Measurements from ENCODE around the gene KRT81. TPM values are rescaled to one million over a fixed set of nuclear protein-coding genes. Genes with fewer than 3 reads are reported as not detected.
"Not testable (repeated sequence)": the region's sequence is repeated elsewhere in the genome, so short reads cannot be mapped to it uniquely, and the experiment has no call there.

KRT81 gene
- total RNA-seq, 2 donors from 2014 or later = not detected

DNA sequence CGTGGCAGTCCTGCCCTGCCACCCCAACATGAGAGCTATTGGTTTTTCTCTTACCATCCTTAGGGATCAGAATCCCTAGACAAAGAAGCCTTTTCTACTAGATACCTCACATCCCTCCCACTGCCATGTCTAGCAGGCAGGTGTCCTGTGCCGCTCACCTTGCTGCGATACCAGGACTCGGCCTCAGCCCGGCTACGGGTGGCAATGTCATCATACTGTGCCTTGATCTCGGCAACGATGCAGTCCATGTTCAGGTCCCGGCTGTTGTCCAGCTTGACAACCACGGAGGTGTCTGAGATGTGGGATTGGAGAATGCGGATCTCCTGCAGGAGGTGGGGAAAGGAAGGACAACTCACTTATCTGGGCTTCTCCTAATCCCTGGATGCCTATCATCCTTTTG lies 25.4 kb upstream of the KRT81 start:
- no peaks in the 10 kb centered on the region for H3K9me3 ChIP-seq (ENCODE audit: control insufficient read depth, low read length)
- 74 to 100% methylated on average over 1 to 11 of the region's 11 CpGs for WGBS, 2 experiments (ENCODE audit: insufficient coverage in 1 of 2, insufficient read length in 1 of 2)
- Mint-ChIP-seq H3K4me1 (no peaks in the 10 kb centered on the region), H3K27me3 (ENCODE audit: insufficient read depth) (peaks cover 24% of the 10 kb centered on the region), H3K9me3 (no peaks in the 10 kb centered on the region), H3K36me3 (ENCODE audit: low read depth) (no peaks in the 10 kb centered on the region), H3K4me3 (no peak overlapping the region), H3K27ac (no peak overlapping the region)
- TF ChIP-seq, protein P1, sequence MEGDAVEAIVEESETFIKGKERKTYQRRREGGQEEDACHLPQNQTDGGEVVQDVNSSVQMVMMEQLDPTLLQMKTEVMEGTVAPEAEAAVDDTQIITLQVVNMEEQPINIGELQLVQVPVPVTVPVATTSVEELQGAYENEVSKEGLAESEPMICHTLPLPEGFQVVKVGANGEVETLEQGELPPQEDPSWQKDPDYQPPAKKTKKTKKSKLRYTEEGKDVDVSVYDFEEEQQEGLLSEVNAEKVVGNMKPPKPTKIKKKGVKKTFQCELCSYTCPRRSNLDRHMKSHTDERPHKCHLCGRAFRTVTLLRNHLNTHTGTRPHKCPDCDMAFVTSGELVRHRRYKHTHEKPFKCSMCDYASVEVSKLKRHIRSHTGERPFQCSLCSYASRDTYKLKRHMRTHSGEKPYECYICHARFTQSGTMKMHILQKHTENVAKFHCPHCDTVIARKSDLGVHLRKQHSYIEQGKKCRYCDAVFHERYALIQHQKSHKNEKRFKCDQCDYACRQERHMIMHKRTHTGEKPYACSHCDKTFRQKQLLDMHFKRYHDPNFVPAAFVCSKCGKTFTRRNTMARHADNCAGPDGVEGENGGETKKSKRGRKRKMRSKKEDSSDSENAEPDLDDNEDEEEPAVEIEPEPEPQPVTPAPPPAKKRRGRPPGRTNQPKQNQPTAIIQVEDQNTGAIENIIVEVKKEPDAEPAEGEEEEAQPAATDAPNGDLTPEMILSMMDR (conservative IDR thresholded peaks at IDR 0.05) = no peak
- H3K27me3 ChIP-seq (ENCODE audit: control insufficient read depth, insufficient read depth, low read length, poor library complexity, severe bottlenecking) = peaks cover 23% of the 10 kb centered on the region
- DNase-seq = peak; percentile 24
- no peaks in the 10 kb centered on the region for H3K36me3 ChIP-seq (ENCODE audit: control insufficient read depth, insufficient read depth, low read length)
- no peaks in the 10 kb centered on the region for H3K4me1 ChIP-seq (ENCODE audit: control insufficient read depth, insufficient read depth, low read length)
- no peak overlapping the region for H3K9ac ChIP-seq (ENCODE audit: extremely low read depth, low read length, poor library complexity, severe bottlenecking)
- no peak overlapping the region for H3K27ac ChIP-seq (ENCODE audit: low read depth, low read length)
- no peak overlapping the region for H3K4me3 ChIP-seq (ENCODE audit: low read length)

DNA sequence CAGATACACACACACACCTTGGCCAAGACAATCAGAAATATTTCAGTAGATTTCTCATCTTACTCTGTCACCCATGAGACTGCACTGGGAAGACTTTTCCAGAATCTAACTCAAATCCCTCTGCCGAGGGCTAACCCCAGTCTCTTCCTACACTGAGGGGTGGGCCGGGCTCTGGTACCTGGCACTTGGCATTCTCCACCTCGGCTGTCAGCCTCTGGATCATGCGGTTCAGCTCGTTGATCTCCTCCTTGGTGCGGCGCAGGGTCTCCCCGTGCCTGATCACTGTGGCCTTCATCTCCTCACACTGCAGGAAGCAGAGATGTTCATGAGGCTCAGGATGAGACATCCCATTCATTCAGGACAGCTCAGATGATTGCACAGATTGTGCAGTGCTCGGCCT lies 25.0 kb upstream of the KRT81 start:
- no peaks in the 10 kb centered on the region for H3K9me3 ChIP-seq (ENCODE audit: control insufficient read depth, low read length)
- no peaks in the 10 kb centered on the region for H3K36me3 ChIP-seq (ENCODE audit: control insufficient read depth, insufficient read depth, low read length)
- Mint-ChIP-seq H3K27ac (no peak overlapping the region), H3K9me3 (no peaks in the 10 kb centered on the region), H3K36me3 (ENCODE audit: low read depth) (no peaks in the 10 kb centered on the region), H3K27me3 (ENCODE audit: insufficient read depth) (peaks cover 28% of the 10 kb centered on the region), H3K4me1 (no peaks in the 10 kb centered on the region), H3K4me3 (no peak overlapping the region)
- WGBS, 2 experiments (ENCODE audit: insufficient coverage in 1 of 2, insufficient read length in 1 of 2) = 73% methylated on average over 8 to 9 of the region's 9 CpGs
- peaks cover 27% of the 10 kb centered on the region for H3K27me3 ChIP-seq (ENCODE audit: control insufficient read depth, insufficient read depth, low read length, poor library complexity, severe bottlenecking)
- no peaks in the 10 kb centered on the region for H3K4me1 ChIP-seq (ENCODE audit: control insufficient read depth, insufficient read depth, low read length)
- TF ChIP-seq, protein P1 (conservative IDR thresholded peaks at IDR 0.05) = no peak
- no peak overlapping the region for H3K27ac ChIP-seq (ENCODE audit: low read depth, low read length)
- no peak overlapping the region for H3K9ac ChIP-seq (ENCODE audit: extremely low read depth, low read length, poor library complexity, severe bottlenecking)
- H3K4me3 ChIP-seq (ENCODE audit: low read length) = no peak overlapping the region
- DNase-seq = no peak

DNA sequence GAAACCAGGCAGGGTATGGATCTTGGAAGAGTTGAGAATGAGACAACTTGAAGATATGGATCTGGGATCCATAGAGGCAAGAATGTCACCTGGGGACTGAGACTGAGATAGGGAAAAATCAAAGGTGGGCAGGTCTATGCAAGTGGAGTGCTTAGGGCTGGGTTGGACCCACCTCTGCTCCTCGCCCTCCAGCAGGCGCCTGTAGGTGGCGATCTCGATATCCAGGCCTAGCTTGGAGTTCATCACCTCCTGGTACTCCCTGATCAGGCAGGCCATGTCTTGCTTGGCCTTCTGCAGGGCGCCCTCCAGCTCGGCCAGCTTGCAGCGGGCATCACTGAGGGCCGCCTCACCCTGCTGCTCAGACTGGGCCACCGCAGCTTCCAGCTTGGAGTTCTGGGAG lies 24.4 kb upstream of the KRT81 start:
- H3K27me3 ChIP-seq (ENCODE audit: control insufficient read depth, insufficient read depth, low read length, poor library complexity, severe bottlenecking) = peaks cover 33% of the 10 kb centered on the region
- not testable (repeated sequence) for H3K9me3 Mint-ChIP-seq; H3K27ac Mint-ChIP-seq; H3K4me1 ChIP-seq (ENCODE audit: control insufficient read depth, insufficient read depth, low read length); H3K36me3 Mint-ChIP-seq (ENCODE audit: low read depth); H3K4me3 ChIP-seq (ENCODE audit: low read length); H3K4me3 Mint-ChIP-seq; H3K4me1 Mint-ChIP-seq; H3K9me3 ChIP-seq (ENCODE audit: control insufficient read depth, low read length); H3K27ac ChIP-seq (ENCODE audit: low read depth, low read length); H3K36me3 ChIP-seq (ENCODE audit: control insufficient read depth, insufficient read depth, low read length); H3K9ac ChIP-seq (ENCODE audit: extremely low read depth, low read length, poor library complexity, severe bottlenecking)
- peak; percentile 95 for DNase-seq
- peaks cover 32% of the 10 kb centered on the region for H3K27me3 Mint-ChIP-seq (ENCODE audit: insufficient read depth)
- TF ChIP-seq, protein P1 (conservative IDR thresholded peaks at IDR 0.05) = peak; percentile 78
- WGBS, 2 experiments (ENCODE audit: insufficient coverage in 1 of 2, insufficient read length in 1 of 2) = 18 to 51% methylated on average over 2 to 8 of the region's 9 CpGs
